NCI-H526 (cell line): ENCODE results near the gene ESRP2.

ENCODE experiments used
- DNase-seq, 2 experiments: peaks; one replicate each; lab custom pipeline; 2025; lab: John Stamatoyannopoulos, UW

The ESRP2 gene

GRCh38 chr16:68263559-68264127, 27.7 kb upstream of the ESRP2 start:
- DNase-seq, result no peak

- DNase-seq, result no peak
Measured at GRCh38 chr16:68259007-68259825, 23.3 kb upstream of the ESRP2 start.

GRCh38 chr16:68257906-68258800, 22.2 kb upstream of the ESRP2 start:
- no peak for DNase-seq

GRCh38 chr16:68257251-68257905, 21.5 kb upstream of the ESRP2 start:
- peak in 1 of 2 experiments; percentile 39 for DNase-seq

GRCh38 chr16:68255712-68256111, 19.8 kb upstream of the ESRP2 start:
- DNase-seq, result no peak

GRCh38 chr16:68253721-68254120, 17.8 kb upstream of the ESRP2 start:
- DNase-seq, result no peak

GRCh38 chr16:68252383-68252782, 16.5 kb upstream of the ESRP2 start:
- DNase-seq, result no peak

- no peak for DNase-seq
Measured at GRCh38 chr16:68251832-68252231, 15.9 kb upstream of the ESRP2 start.

- no peak for DNase-seq
Measured at GRCh38 chr16:68250951-68251350, 15.0 kb upstream of the ESRP2 start.

GRCh38 chr16:68249371-68249770, 13.4 kb upstream of the ESRP2 start:
- DNase-seq, result no peak

- DNase-seq, result no peak
Measured at GRCh38 chr16:68247932-68248331, 12.0 kb upstream of the ESRP2 start.

GRCh38 chr16:68247400-68247799, 11.5 kb upstream of the ESRP2 start:
- no peak for DNase-seq

GRCh38 chr16:68246666-68247065, 10.7 kb upstream of the ESRP2 start:
- DNase-seq, result no peak

- no peak for DNase-seq
Measured at GRCh38 chr16:68246121-68246520, 10.2 kb upstream of the ESRP2 start.

- peak; percentile 51 to 87 for DNase-seq
Measured at GRCh38 chr16:68244903-68245853, 9.3 kb upstream of the ESRP2 start, which contains the start of gene PLA2G15. Gene PLA2G15 (plus strand): TSS chr16:68245373. CDS start chr16:68245427, 54 bp downstream.

GRCh38 chr16:68244481-68244902, 8.6 kb upstream of the ESRP2 start:
- DNase-seq, result no peak

GRCh38 chr16:68242926-68243858, 7.3 kb upstream of the ESRP2 start:
- no peak for DNase-seq

- no peak for DNase-seq
Measured at GRCh38 chr16:68242085-68242484, 6.2 kb upstream of the ESRP2 start.

- DNase-seq, result no peak
Measured at GRCh38 chr16:68238029-68238345, 2.1 kb upstream of the ESRP2 start.
